Naive B cell (primary cell): Measurements from ENCODE around the gene SUFU. TPM values are rescaled to one million over a fixed set of nuclear protein-coding genes. Genes with fewer than 3 reads are reported as not detected.

Experiments
- ATAC-seq, 2 donors: fragments of 150-1000 bp; cut with Tn5 transposase; 2 replicates each; pipeline ENCODE4 v1.10.0; 2021; ENCODE audit warnings: low read depth in 2 of 2, mild to moderate bottlenecking in 2 of 2, moderate library complexity in 2 of 2
- DNase-seq: peaks from one replicate; pipeline ENCODE4 v3.0.0; 2022
- H3K27ac Mint-ChIP-seq, 6 donors: one replicate each; pipeline ENCODE4 v1.8.0; 2020 to 2022; ENCODE audit warnings: mild to moderate bottlenecking in 6 of 6, mixed read lengths in 6 of 6, moderate library complexity in 5 of 6, inconsistent platforms in 2 of 6
- H3K27me3 Mint-ChIP-seq, 3 donors: one replicate each; pipeline ENCODE4 v1.8.0; 2021 to 2022; ENCODE audit warnings: mixed read lengths in 3 of 3, mild to moderate bottlenecking in 1 of 3
- H3K36me3 Mint-ChIP-seq, 2 donors: one replicate each; pipeline ENCODE4 v1.8.0; 2020 to 2022; ENCODE audit warnings: mixed read lengths in 2 of 2, inconsistent platforms in 1 of 2, mild to moderate bottlenecking in 1 of 2
- H3K4me1 Mint-ChIP-seq, 3 donors: one replicate each; pipeline ENCODE4 v1.8.0; 2020 to 2022; ENCODE audit warnings: mixed read lengths in 3 of 3, inconsistent platforms in 1 of 3, mild to moderate bottlenecking in 1 of 3, moderate library complexity in 1 of 3
- H3K4me3 Mint-ChIP-seq, 8 donors: one replicate each; pipeline ENCODE4 v1.8.0; 2020 to 2022; ENCODE audit warnings: mild to moderate bottlenecking in 8 of 8, mixed read lengths in 8 of 8, moderate library complexity in 8 of 8, inconsistent platforms in 2 of 8
- H3K9me3 Mint-ChIP-seq, 7 donors: one replicate each; pipeline ENCODE4 v1.8.0; 2020 to 2022; ENCODE audit warnings: mixed read lengths in 7 of 7, mild to moderate bottlenecking in 5 of 7, inconsistent platforms in 2 of 7, moderate library complexity in 1 of 7
- polyA plus RNA-seq, 6 donors: library from polyadenylated mRNA; unstranded; fragments of 300-500 nt; fragmentation: Illumina TruSeq; gene quantifications; one replicate each; pipeline ENCODE4 v1.2.3, GENCODE V29; 2021; ENCODE audit warnings: low read depth in 6 of 6

The SUFU gene
- polyA plus RNA-seq, 6 donors from 2014 or later, result 0.84 to 7.8 (median 4.0) TPM

DNA sequence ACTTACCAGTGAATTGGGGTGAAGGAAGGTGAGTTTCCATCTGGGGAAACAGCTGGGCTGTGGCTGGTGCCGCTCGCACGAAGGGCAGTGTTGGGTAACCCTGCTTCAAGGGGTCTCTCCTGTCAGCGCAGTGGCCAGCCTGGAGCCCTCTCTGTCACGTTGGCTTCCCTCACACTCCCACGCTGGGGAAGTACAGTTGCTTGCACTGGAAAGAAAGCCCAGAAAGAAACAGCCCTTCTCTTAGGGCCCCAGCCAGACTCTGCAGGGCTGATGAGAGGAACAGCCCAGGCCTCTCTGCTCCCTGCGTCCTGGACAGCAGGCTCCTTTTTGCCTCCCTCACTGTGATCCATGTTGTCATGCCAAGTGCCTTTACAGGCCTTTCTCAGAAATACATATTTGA lies 100.2 kb downstream of the SUFU start:
- Mint-ChIP-seq H3K4me1 (no peaks in the 10 kb centered on the region), H3K36me3 (peaks cover 0 to 8% of the 10 kb centered on the region in 2 donors), H3K27me3 (no peaks in the 10 kb centered on the region), H3K9me3 (no peaks in the 10 kb centered on the region), H3K4me3 (no peak overlapping the region), H3K27ac (no peak overlapping the region)
- DNase-seq (no peak), ATAC-seq (no peak)

DNA sequence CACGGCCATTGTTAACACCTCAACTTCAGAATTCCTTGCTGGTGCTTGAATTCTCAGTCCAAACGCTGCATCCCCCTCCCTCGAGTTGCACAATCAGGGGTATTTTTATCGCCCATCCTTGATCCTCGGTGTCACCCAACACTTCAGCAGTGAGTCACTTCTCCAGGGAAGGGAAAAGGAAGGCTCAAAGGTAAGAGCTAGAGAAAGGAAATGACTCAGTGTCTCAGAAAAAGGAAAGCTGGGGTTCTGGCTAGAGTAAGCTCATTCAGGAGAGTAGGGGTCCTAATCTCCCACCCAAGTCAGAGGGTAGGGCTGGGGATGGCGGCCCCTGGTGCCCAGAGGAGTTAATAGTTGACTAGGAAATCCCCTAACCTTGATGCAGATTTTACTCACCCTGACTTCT lies 100.7 kb downstream of the SUFU start:
- H3K27ac Mint-ChIP-seq, result peak overlapping the region in 1 of 6 donors; percentile 49
- no peaks in the 10 kb centered on the region for H3K9me3 Mint-ChIP-seq
- ATAC-seq (no peak), DNase-seq (no peak)
- no peak overlapping the region for H3K4me3 Mint-ChIP-seq
- H3K4me1 Mint-ChIP-seq, result no peaks in the 10 kb centered on the region
- H3K27me3 Mint-ChIP-seq, result no peaks in the 10 kb centered on the region
- peaks cover 0 to 3% of the 10 kb centered on the region in 2 donors for H3K36me3 Mint-ChIP-seq

DNA sequence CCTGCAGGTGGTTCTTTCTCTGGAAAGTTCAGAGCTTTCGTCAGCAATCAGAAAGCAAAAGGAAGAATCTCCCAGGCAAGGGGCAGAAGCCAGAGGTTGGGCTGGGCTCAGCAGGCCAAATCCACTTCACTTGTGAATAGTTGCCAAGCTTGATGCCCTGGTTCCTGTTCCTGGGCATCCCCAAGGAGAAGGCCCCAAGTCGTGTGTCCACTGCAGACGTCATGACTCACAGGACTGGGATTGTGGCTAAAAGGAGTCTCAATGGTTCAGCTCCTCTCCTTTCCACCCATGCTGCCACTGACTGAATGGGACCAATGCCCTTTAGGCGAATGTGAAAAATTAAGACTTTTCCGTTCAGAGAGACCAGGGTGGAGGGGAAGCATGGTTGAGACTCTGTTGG lies 101.9 kb downstream of the SUFU start:
- Mint-ChIP-seq H3K27ac (no peak overlapping the region), H3K9me3 (no peaks in the 10 kb centered on the region), H3K4me1 (peaks cover 0 to under 1% (median 0%) of the 10 kb centered on the region in 3 donors), H3K4me3 (peak overlapping the region in 1 of 8 donors; percentile 58), H3K27me3 (no peaks in the 10 kb centered on the region), H3K36me3 (peaks cover 0 to 3% of the 10 kb centered on the region in 2 donors)
- DNase-seq (no peak), ATAC-seq (no peak)

DNA sequence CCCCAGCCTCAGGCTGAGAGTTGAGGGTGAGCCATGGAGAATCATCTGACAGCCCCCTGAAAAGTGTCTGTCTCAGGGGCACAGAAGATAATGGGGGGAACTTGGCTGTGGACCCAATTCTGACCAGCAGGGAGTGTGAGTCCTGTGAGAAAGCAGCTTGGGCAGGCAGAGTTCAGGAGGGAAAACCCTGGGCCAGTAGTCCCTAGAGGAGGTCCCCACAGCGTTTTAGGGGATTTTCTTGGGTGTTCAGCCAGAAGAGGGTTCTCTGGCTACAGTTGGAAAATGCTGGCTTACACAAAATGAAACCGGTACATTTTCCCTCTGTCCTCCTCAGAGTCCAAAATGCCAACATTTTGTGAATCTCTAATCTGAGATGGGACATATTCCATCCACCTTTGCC lies 104.7 kb downstream of the SUFU start:
- peak overlapping the region in 1 of 6 donors; percentile 55 for H3K27ac Mint-ChIP-seq
- peaks cover 0 to 3% of the 10 kb centered on the region in 2 donors for H3K36me3 Mint-ChIP-seq
- H3K4me3 Mint-ChIP-seq, result no peak overlapping the region
- peak in 1 of 2 donors; percentile 43 for ATAC-seq
- peaks cover 5 to 13% (median 5%) of the 10 kb centered on the region in 3 donors for H3K4me1 Mint-ChIP-seq
- H3K27me3 Mint-ChIP-seq, result no peaks in the 10 kb centered on the region
- H3K9me3 Mint-ChIP-seq, result no peaks in the 10 kb centered on the region
- no peak for DNase-seq

DNA sequence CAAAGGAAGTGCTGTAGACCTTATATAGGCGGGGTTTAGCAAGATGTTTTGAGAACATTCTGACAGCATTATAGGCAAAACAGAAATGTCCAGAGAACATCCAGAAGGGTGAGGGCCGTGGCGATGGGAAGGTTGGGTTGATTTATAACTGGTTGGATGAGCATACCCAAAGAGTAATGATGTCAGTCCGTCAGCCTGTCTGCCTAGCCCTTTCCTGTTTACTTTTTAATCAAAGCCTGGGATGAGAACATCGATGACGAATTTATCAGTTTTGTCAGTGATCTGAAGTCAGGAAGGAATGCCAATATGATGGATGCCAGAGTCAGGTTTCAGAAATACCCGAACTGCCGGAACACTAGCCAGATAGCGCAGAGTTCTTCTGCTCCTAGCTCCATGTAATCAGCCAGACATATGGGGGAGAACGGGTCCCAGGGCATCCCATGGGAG lies 106.7 kb downstream of the SUFU start:
- Mint-ChIP-seq H3K4me3 (no peak overlapping the region), H3K9me3 (no peaks in the 10 kb centered on the region), H3K36me3 (no peaks in the 10 kb centered on the region), H3K27me3 (no peaks in the 10 kb centered on the region), H3K4me1 (peaks cover 5 to 16% (median 5%) of the 10 kb centered on the region in 3 donors), H3K27ac (peak overlapping the region in 2 of 6 donors; percentile 29 to 66)
- DNase-seq (no peak), ATAC-seq (no peak)

DNA sequence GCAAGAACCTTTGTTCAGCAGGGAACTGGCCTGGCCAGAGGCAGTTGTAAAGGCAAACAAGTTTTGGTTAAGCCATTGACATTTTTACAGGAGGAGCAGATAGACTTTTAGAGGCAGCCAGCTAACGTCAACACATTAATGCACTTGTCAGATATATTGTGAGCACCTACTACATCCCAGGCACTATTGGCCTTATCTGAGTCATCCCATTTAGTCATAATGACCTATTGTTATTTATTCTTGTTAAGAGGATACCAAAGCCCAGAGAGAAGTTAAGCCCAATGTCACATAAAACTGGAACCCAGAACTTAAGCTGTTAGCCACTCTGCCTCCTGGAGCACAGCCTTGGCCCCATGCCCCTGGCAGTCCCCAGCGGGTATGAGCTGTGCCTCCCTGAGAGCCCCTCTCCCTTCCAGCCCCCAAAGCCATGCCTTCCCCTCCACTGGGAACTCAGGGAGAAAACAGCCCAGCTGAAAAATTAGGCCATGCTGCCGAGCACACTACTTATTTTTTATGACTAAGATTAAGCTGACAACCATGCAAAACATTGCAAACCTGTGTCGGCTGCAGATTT lies 107.8 kb downstream of the SUFU start:
- H3K27me3 Mint-ChIP-seq, result no peaks in the 10 kb centered on the region
- no peak overlapping the region for H3K27ac Mint-ChIP-seq
- ATAC-seq (no peak), DNase-seq (no peak)
- peaks cover 5 to 23% (median 6%) of the 10 kb centered on the region in 3 donors for H3K4me1 Mint-ChIP-seq
- H3K4me3 Mint-ChIP-seq, result no peak overlapping the region
- no peaks in the 10 kb centered on the region for H3K9me3 Mint-ChIP-seq
- no peaks in the 10 kb centered on the region for H3K36me3 Mint-ChIP-seq

DNA sequence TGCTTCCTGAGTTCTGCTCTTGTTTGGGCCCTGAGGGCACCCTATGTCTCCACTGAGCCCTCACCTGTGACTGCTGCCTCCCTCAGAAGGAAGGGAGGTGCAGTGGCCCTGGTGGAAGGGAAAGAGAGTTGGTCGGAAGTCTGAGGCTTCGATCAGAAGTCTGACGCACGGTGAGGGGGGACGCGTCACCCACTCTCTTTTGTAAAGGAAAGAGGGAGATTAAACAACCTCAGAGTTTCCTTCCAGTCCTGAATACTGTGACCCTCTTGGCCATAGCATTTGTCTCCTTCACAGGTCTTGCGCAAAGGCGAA lies 109.1 kb downstream of the SUFU start:
- peak; percentile 50 to 54 for ATAC-seq
- Mint-ChIP-seq H3K27me3 (no peaks in the 10 kb centered on the region), H3K4me1 (peaks cover 5 to 23% (median 11%) of the 10 kb centered on the region in 3 donors), H3K9me3 (no peaks in the 10 kb centered on the region), H3K27ac (peak overlapping the region in 4 of 6 donors; percentile 34 to 84 (median 82)), H3K36me3 (peaks cover 1 to 13% of the 10 kb centered on the region in 2 donors), H3K4me3 (peak overlapping the region in 2 of 8 donors; percentile 42 to 64)
- no peak for DNase-seq

DNA sequence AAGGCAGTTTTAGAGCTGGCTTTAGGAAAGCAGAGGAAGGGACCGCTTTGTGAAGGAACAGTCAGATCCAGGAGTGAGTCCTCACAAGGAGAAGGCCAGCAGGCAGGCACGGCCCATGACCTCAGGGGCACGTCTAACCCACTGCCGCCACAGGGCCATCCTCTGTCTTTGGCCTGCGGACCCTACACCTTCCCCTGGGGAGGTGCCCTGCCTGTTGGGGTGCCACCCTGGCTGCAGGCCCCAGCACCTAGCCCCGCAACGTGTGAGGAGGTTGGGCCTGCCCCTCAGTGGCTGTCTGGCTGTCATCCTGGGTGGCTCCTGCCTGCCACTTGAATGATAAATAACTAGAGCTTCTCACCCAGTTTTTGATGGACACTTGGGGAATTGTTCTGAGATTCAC lies 109.5 kb downstream of the SUFU start:
- no peak for ATAC-seq
- DNase-seq, result no peak

DNA sequence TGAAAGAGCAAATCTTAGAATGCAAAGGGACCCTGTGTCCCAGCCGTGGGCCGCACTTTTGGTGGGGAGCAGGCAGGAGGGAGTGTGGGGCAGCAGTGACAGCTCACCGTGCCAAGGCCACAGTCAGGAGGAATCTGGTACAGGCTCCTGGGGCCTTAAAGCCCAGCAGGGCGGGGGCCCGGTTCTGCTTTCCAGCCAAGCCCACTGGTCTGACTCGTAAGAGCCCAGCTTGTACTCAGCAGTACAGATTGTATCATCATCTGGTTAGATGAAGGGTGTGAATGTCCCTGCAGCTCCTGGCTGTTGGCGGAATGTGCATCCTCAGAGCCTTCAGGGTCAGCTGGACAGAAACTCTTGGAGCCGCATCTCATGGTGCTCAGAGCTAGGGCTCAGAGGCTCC lies 110.0 kb downstream of the SUFU start:
- Mint-ChIP-seq H3K4me3 (no peak overlapping the region), H3K27me3 (no peaks in the 10 kb centered on the region), H3K9me3 (no peaks in the 10 kb centered on the region), H3K4me1 (peaks cover 5 to 23% (median 11%) of the 10 kb centered on the region in 3 donors), H3K36me3 (peaks cover 5 to 21% of the 10 kb centered on the region in 2 donors), H3K27ac (peak overlapping the region in 1 of 6 donors; percentile 22)
- DNase-seq, result no peak
- ATAC-seq, result no peak

More for the DNA sequence above, 109.5 kb downstream of the SUFU start:
- Mint-ChIP-seq H3K27me3 (no peaks in the 10 kb centered on the region), H3K4me3 (no peak overlapping the region), H3K27ac (peak overlapping the region in 5 of 6 donors; percentile 21 to 84 (median 82)), H3K9me3 (no peaks in the 10 kb centered on the region), H3K36me3 (peaks cover 5 to 16% of the 10 kb centered on the region in 2 donors), H3K4me1 (peaks cover 5 to 23% (median 11%) of the 10 kb centered on the region in 3 donors)

DNA sequence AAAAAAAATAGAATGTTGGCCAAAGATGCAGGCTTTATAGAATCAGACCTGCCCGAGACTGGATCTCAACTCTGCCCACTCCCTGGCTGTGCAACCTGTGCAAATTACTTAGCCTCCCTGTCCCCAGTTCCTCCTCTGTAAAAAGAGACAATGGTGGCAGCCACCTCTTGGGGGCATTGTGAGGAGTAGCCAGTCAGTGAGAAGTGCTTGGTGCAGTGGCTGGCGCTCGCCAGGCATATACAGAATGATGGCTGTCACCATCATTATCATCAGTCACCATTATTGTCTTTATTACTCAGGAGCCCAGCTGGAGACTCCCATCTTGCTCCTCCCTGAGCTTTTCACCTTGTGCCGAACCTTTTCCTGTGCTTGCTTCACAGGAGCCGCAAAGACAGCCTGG lies 111.1 kb downstream of the SUFU start:
- ATAC-seq, result no peak

DNA sequence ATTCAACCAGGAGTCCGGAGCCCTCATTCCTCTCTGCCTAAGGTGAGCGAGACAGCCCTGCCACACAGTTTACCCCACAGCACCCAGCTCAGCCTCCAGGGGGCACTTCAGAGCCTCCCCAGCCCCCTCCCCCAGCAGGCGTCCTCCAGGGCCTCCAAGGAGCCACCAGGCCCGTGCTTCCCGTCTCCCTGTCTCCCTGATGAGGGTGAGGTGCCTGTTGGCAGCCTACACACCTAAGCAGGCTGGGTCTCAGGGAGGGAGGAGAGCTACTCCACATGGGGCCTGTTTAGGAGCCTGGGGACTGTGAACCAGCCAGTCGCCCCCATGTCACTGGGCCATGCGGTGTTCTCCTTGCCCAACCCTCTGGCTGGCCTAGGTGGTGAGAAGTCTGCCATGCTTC lies 111.6 kb downstream of the SUFU start:
- DNase-seq (no peak), ATAC-seq (peak in 1 of 2 donors; percentile 41)
- peaks cover 5 to 21% of the 10 kb centered on the region in 2 donors for H3K36me3 Mint-ChIP-seq
- H3K4me3 Mint-ChIP-seq, result no peak overlapping the region
- peaks cover 5 to 23% (median 11%) of the 10 kb centered on the region in 3 donors for H3K4me1 Mint-ChIP-seq
- H3K9me3 Mint-ChIP-seq, result no peaks in the 10 kb centered on the region
- H3K27ac Mint-ChIP-seq, result peak overlapping the region in 2 of 6 donors; percentile 19 to 69
- no peaks in the 10 kb centered on the region for H3K27me3 Mint-ChIP-seq

More for the DNA sequence above, 111.1 kb downstream of the SUFU start:
- no peaks in the 10 kb centered on the region for H3K27me3 Mint-ChIP-seq
- no peak for DNase-seq
- H3K9me3 Mint-ChIP-seq, result no peaks in the 10 kb centered on the region
- H3K4me3 Mint-ChIP-seq, result no peak overlapping the region
- peak overlapping the region in 1 of 6 donors; percentile 69 for H3K27ac Mint-ChIP-seq
- H3K36me3 Mint-ChIP-seq, result peaks cover 5 to 21% of the 10 kb centered on the region in 2 donors
- peaks cover 5 to 23% (median 11%) of the 10 kb centered on the region in 3 donors for H3K4me1 Mint-ChIP-seq

DNA sequence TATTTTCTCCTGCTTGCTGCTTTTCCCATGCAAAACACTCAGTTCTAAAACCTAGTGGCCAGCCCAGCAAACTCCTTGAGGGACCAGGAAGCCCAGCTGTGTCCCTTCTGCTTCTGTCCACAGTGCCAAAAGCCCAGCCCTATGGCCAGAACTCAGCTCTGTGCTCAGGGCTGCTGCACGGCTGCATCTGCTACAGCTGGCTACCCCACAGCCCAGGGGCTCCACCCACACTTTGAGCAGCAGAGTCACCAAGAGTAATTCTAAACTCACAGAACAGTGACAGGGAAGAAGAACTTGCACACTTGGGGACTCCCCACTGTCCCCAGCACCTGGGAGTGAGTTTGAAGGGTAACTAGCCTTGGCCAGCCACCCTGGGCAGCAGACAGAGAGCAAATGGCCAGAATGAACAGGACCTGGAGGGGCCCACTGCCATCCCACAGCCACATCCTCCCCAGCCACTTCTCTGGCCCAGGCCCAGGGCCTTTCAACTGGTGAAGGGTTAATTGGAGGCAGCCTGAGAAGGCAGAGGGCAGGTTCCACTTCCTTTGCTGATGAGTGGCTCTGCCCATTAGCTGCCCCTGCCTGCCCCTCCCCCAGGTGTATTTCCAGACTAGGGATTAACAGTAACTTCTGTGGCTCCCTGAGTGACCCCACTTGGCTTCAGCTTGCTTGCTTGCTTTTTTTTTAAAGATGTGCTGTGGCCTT lies 112.4 kb downstream of the SUFU start:
- Mint-ChIP-seq H3K4me1 (peaks cover 5 to 23% (median 6%) of the 10 kb centered on the region in 3 donors), H3K27me3 (no peaks in the 10 kb centered on the region), H3K36me3 (peaks cover 5 to 21% of the 10 kb centered on the region in 2 donors), H3K4me3 (peak overlapping the region in 1 of 8 donors; percentile 47), H3K27ac (peak overlapping the region in 1 of 6 donors; percentile 60), H3K9me3 (no peaks in the 10 kb centered on the region)
- peak; percentile 6 for DNase-seq
- ATAC-seq, result peak; percentile 47 to 71

DNA sequence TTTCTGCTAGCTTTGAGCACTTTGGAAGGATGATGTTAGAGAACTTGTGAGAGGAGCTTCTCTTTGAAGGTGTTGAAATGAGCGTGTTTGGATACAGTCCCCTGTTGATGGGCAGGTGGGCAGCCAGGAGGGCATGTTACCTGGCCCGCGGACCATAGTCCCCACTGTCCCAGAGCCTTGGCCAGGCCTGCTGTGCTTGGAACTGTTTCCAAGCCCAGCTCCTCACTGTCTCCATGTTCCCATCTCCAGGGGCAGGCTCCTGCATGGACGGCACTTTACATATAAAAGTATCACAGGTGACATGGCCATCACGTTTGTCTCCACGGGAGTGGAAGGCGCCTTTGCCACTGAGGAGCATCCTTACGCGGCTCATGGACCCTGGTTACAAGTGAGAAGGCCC lies 113.3 kb downstream of the SUFU start:
- no peaks in the 10 kb centered on the region for H3K9me3 Mint-ChIP-seq
- H3K4me3 Mint-ChIP-seq, result no peak overlapping the region
- H3K27ac Mint-ChIP-seq, result peak overlapping the region in 2 of 6 donors; percentile 52 to 60
- H3K4me1 Mint-ChIP-seq, result peaks cover 5 to 20% (median 6%) of the 10 kb centered on the region in 3 donors
- ATAC-seq (no peak), DNase-seq (no peak)
- peaks cover 5 to 21% of the 10 kb centered on the region in 2 donors for H3K36me3 Mint-ChIP-seq
- no peaks in the 10 kb centered on the region for H3K27me3 Mint-ChIP-seq

DNA sequence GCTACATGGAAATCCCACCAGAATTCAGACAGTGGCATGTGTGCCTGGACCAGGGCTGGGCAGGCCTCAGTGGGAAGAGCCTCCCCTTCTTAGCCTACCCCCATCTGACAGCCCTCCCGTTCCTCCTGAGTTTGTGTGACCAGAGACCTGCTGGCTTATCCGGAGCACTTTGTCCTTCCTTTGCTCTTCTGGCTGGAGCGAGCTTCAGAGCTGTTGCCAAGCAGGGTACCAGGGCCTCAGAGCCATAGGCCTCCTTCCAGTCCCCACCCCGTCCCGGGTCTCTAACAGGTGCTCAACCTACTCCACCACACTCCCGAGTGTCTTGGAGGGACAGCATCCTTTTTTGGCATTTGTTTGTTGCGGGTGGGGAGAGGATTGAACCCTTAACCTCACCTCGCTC lies 114.0 kb downstream of the SUFU start:
- Mint-ChIP-seq H3K4me3 (no peak overlapping the region), H3K9me3 (no peaks in the 10 kb centered on the region), H3K27me3 (no peaks in the 10 kb centered on the region), H3K4me1 (peaks cover 3 to 13% (median 6%) of the 10 kb centered on the region in 3 donors), H3K36me3 (peaks cover 5 to 21% of the 10 kb centered on the region in 2 donors), H3K27ac (peak overlapping the region in 1 of 6 donors; percentile 59)
- ATAC-seq, result no peak
- DNase-seq, result no peak
